ENCODE results near the gene MAD2L1BP. TPM values are rescaled to one million over a fixed set of nuclear protein-coding genes. Genes with fewer than 3 reads are reported as not detected.

MAD2L1BP gene
- total and polyA plus RNA-seq, 2 of the 13 experiments (the other 11 are each of a cell fraction or from before 2014, with no cell fraction given), result 54.2 to 55.5 TPM

DNA sequence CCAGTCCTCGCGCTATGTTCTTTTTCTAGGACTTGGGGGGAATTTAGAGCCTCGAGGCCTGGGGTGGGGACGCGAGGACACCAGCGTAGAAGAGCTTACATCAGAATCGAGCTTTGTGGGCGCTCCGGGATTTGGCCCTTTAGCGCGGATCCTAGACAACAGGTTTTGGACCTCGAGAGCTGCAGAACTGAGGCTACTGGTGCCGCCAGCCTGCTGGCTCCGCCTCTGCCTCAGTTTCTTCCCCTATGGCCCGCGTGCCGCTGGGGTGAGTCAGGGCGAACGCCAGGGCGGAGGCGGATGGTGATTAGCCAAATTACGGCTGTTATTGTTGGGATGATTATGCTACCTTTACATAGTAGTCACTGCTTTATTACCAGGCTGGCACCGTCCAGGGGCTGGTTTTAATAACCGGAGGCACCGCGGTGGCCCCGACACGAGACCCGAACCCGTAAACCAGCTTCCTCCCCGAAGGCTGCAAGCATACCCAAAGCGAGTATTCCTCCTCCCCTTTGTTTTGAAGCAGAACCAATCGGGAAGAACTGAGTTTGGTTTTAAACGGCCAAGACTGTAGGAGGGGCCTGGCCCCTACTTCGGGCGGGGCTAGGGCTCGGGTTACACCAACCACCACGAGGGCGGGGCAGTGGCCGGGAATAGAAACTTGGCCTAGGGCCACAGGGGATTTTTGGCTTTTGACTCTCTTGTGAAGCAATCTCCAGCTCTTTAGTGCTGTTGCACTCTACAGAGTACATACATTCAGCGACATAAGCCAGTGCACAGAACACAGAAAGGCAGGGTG is 5.9 kb upstream of the MAD2L1BP start (continued):
- peak; percentile 17; the same call in 1 of the 2 replicates for TF ChIP-seq KDM6A (CRISPR knock-in tag; IDR thresholded peaks at IDR 0.05; ENCODE audit: low read depth)
- TF ChIP-seq GZF1 (CRISPR knock-in tag; IDR thresholded peaks at IDR 0.05), result 0 out of 2 replicates have a peak, but pooled peaks have one; percentile 37
- TF ChIP-seq DDIT3 (CRISPR knock-in tag; IDR thresholded peaks at IDR 0.05), result no peak
- TF ChIP-seq PHF8 (CRISPR knock-in tag; IDR thresholded peaks at IDR 0.05), result peak; percentile 61; the same call in 1 of the 2 replicates
- peak; percentile 84; the same call in 1 of the 2 replicates for TF ChIP-seq ARID2 (CRISPR knock-in tag; IDR thresholded peaks at IDR 0.05; ENCODE audit: borderline replicate concordance)
- peak; percentile 74 for TF ChIP-seq ZNF143 (CRISPR knock-in tag; IDR thresholded peaks at IDR 0.05)
- TF ChIP-seq HOMEZ (CRISPR knock-in tag; IDR thresholded peaks at IDR 0.05; ENCODE audit: low read depth), result peak; percentile 59; the same call in 1 of the 2 replicates
- no peak for TF ChIP-seq CBX1 (IDR thresholded peaks at IDR 0.05; ENCODE audit: low read depth)
- TF ChIP-seq, protein P1, sequence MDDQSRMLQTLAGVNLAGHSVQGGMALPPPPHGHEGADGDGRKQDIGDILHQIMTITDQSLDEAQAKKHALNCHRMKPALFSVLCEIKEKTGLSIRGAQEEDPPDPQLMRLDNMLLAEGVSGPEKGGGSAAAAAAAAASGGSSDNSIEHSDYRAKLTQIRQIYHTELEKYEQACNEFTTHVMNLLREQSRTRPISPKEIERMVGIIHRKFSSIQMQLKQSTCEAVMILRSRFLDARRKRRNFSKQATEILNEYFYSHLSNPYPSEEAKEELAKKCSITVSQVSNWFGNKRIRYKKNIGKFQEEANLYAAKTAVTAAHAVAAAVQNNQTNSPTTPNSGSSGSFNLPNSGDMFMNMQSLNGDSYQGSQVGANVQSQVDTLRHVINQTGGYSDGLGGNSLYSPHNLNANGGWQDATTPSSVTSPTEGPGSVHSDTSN (CRISPR knock-in tag; IDR thresholded peaks at IDR 0.05; ENCODE audit: borderline replicate concordance), result peak; percentile 57; the same call in 1 of the 2 replicates
- TF ChIP-seq, protein P2, sequence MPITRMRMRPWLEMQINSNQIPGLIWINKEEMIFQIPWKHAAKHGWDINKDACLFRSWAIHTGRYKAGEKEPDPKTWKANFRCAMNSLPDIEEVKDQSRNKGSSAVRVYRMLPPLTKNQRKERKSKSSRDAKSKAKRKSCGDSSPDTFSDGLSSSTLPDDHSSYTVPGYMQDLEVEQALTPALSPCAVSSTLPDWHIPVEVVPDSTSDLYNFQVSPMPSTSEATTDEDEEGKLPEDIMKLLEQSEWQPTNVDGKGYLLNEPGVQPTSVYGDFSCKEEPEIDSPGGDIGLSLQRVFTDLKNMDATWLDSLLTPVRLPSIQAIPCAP (CRISPR knock-in tag; IDR thresholded peaks at IDR 0.05; ENCODE audit: low read depth), result no peak
- no peak; the same call in 1 of the 2 replicates for TF ChIP-seq ZNF557 (CRISPR knock-in tag; IDR thresholded peaks at IDR 0.05)
- TF ChIP-seq RBM39 (IDR thresholded peaks at IDR 0.05; ENCODE audit: low read depth, low read length, poor library complexity, severe bottlenecking), result no peak
- TF ChIP-seq XRCC5 (optimal IDR thresholded peaks at IDR 0.05; ENCODE audit: low read length), result peak; percentile 50
- peak; percentile 57; the same call in 1 of the 2 replicates for TF ChIP-seq MED13 (CRISPR knock-in tag; IDR thresholded peaks at IDR 0.05)
- TF ChIP-seq POGZ (CRISPR knock-in tag; IDR thresholded peaks at IDR 0.05), result peak; percentile 75
- no peak; the same call in 1 of the 2 replicates for TF ChIP-seq CHD4 (IDR thresholded peaks at IDR 0.05; ENCODE audit: borderline replicate concordance, low read length)
- peak; percentile 89 for TF ChIP-seq THAP11 (CRISPR knock-in tag; IDR thresholded peaks at IDR 0.05)
- TF ChIP-seq ZNF766 (CRISPR knock-in tag; IDR thresholded peaks at IDR 0.05; ENCODE audit: borderline replicate concordance), result no peak
- TF ChIP-seq, protein P3, sequence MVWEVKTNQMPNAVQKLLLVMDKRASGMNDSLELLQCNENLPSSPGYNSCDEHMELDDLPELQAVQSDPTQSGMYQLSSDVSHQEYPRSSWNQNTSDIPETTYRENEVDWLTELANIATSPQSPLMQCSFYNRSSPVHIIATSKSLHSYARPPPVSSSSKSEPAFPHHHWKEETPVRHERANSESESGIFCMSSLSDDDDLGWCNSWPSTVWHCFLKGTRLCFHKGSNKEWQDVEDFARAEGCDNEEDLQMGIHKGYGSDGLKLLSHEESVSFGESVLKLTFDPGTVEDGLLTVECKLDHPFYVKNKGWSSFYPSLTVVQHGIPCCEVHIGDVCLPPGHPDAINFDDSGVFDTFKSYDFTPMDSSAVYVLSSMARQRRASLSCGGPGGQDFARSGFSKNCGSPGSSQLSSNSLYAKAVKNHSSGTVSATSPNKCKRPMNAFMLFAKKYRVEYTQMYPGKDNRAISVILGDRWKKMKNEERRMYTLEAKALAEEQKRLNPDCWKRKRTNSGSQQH (CRISPR knock-in tag; IDR thresholded peaks at IDR 0.05; ENCODE audit: low read depth), result 0 out of 2 replicates have a peak, but pooled peaks have one; percentile 28
- peak; percentile 89; the same call in 1 of the 2 replicates for TF ChIP-seq CERS6 (CRISPR knock-in tag; IDR thresholded peaks at IDR 0.05)
- TF ChIP-seq, protein P4, sequence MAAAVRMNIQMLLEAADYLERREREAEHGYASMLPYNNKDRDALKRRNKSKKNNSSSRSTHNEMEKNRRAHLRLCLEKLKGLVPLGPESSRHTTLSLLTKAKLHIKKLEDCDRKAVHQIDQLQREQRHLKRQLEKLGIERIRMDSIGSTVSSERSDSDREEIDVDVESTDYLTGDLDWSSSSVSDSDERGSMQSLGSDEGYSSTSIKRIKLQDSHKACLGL (CRISPR knock-in tag; IDR thresholded peaks at IDR 0.05), result peak; percentile 63; the same call in 1 of the 2 replicates
